NB4 (cell line): ENCODE data around the gene MARK1.

Source experiments
- MYC ChIP-seq: IDR thresholded peaks from 2 replicates; pipeline ENCODE4 v1.6.1; 2011; ENCODE audit warnings: low read depth, low read length
- POLR2A ChIP-seq: IDR thresholded peaks from 2 replicates; pipeline ENCODE4 v1.6.1; 2011; ENCODE audit warnings: mild to moderate bottlenecking; ENCODE audit not compliant: insufficient read length; ENCODE audit errors: extremely low read depth
- TF ChIP-seq, protein P1 (sequence below): IDR thresholded peaks from one replicate; pipeline ENCODE4 v1.5.1; 2012; ENCODE audit warnings: low read depth, low read length
- TF ChIP-seq, protein P2 (sequence below): IDR thresholded peaks from 2 replicates; pipeline ENCODE4 v1.6.1; 2011; ENCODE audit warnings: low read depth, low read length

DNA sequence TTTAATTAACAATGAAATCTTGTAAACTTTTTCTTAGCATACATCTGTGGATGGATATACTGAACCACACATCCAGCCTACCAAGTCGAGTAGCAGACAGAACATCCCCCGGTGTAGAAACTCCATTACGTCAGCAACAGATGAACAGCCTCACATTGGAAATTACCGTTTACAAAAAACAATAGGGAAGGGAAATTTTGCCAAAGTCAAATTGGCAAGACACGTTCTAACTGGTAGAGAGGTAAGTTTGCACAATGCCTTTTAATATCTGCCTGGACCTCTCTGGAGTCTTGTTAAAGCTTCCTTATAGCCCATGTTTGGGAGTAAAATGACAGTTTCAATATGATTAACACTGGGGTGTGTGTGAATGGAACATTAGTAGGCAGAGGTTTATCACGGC lies 51.4 kb downstream of the MARK1 start:
- TF ChIP-seq, protein P1, sequence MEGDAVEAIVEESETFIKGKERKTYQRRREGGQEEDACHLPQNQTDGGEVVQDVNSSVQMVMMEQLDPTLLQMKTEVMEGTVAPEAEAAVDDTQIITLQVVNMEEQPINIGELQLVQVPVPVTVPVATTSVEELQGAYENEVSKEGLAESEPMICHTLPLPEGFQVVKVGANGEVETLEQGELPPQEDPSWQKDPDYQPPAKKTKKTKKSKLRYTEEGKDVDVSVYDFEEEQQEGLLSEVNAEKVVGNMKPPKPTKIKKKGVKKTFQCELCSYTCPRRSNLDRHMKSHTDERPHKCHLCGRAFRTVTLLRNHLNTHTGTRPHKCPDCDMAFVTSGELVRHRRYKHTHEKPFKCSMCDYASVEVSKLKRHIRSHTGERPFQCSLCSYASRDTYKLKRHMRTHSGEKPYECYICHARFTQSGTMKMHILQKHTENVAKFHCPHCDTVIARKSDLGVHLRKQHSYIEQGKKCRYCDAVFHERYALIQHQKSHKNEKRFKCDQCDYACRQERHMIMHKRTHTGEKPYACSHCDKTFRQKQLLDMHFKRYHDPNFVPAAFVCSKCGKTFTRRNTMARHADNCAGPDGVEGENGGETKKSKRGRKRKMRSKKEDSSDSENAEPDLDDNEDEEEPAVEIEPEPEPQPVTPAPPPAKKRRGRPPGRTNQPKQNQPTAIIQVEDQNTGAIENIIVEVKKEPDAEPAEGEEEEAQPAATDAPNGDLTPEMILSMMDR: no peak
- TF ChIP-seq, protein P2, sequence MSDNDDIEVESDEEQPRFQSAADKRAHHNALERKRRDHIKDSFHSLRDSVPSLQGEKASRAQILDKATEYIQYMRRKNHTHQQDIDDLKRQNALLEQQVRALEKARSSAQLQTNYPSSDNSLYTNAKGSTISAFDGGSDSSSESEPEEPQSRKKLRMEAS: no peak
- no peak for TF ChIP-seq POLR2A
- TF ChIP-seq MYC: no peak
